ENCODE results near the gene PLPPR2.
"Not testable (repeated sequence)": the region's sequence is repeated elsewhere in the genome, so short reads cannot be mapped to it uniquely, and the experiment has no call there.

PLPPR2 gene

DNA sequence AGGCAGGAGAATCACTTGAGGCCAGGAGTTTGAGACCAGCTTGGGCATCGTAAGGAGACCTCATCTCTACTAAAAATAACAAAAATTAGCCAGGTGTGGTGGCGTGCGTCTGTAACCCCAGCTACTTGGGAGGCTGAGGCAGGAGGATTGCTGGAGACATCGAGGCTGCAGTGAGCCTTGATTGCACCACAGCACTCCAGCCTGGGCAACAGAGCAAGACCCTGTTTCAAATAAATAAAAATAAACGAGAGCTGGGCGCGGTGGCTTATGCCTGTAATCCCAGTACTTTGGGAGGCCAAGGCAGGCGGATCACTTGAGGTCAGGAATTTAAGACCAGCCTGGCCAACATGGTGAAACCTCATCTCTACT, 15.1 kb upstream of the PLPPR2 start:
- DNase-seq (ENCODE audit: low read depth, low spot score), result not testable (repeated sequence)

DNA sequence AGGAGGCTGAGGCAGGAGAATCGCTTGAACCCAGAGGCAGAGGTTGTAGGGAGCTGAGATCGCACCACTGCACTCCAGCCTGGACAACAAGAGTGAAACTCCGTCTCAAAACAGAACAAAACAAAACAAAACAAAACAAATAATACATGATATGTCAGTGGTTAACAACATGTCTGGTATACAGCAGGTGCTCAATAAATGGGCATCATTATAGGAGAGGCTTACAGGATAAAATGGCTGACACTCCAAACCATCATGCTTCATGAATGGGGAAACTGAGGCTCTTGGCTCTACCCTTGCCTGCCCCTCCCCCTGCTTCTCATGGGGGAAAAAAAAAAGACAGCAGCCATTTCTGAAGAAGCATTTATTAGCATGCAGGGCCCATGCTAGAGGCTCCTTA, 12.8 kb upstream of the PLPPR2 start:
- DNase-seq (ENCODE audit: low read depth, low spot score), result no peak

DNA sequence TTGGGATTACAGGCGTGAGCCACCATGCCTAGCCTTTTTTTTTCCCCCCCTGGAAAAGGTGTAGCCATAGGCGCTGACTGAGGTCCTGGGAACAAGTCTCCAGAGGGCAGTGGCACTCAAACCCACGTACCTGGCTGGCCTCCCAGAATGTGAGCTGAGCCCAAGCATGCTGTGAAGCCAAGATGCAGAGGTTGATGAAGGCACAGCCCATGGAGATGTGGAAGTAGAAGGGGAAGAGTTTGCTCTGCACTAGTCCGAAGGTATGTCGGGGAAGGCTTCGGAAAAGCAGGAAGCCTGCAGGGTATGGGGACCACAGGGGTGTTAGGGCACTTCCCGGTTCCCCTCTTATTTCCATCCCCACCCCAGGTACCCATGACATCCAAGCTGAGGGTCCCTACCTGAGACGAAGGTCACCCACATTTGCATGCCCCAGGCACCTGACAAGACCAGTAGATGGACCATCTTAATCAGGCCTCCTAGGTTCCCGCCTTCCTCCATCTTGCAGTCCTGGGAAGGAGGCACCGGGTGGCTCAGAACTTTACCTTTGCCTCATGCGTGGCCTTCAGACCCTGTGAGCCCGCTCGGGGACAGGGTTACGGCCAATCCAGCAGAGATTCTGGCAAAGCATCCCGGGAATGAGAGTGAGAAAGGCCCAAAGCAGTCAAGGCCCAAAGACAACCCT, 10.0 kb upstream of the PLPPR2 start:
- DNase-seq (ENCODE audit: low read depth, low spot score), result no peak

DNA sequence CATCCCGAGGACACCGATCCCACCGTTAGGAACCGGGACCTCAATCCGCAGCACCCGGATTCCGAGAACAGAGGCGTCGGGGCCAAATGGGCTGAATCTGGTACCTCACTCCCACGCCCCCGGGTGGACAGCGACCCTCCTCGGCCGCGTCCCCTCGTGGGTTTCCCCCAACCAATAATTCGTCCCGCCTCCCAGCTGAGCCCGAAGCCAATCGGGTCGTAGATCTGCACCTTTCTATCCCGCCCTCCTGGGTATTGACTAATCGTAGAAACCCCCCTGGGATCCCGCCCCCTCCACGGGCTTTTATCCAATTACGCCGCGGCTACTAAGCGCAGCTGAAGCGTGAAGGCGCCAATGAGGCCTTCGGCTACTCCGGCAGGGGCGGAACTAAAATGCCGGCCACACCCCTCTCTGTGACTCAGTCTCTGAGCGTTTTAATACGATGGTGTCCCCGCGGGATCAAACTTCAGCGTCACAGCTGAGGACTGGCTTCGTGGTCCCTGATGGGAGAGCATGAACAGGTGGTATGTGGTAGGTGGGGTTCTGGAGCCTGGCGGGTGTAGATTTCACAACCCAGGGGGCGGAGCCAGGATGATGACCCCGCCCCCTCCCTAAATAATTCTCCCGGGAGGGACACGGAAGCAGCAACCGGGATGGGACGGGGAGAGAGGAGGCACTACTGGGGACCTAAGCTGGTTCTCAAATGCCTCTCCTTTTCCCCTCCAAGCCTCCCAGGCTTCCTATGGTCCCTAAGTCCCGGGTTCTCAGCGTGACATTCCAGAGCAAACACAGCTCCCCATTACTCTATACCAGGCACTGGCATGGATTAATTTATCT, 8.9 kb upstream of the PLPPR2 start, which contains the start of the genes CCDC159 and TMEM205:
TSS of gene CCDC159 (plus strand) at position 416 of the 837 bp plus-strand sequence. CDS start at position 504, 88 bp downstream.
TSS of gene TMEM205 (minus strand) at position 165 of the 837 bp plus-strand sequence. CDS start 649 bp downstream, outside the sequence.
- peak; percentile 99 for DNase-seq (ENCODE audit: low read depth, low spot score)

DNA sequence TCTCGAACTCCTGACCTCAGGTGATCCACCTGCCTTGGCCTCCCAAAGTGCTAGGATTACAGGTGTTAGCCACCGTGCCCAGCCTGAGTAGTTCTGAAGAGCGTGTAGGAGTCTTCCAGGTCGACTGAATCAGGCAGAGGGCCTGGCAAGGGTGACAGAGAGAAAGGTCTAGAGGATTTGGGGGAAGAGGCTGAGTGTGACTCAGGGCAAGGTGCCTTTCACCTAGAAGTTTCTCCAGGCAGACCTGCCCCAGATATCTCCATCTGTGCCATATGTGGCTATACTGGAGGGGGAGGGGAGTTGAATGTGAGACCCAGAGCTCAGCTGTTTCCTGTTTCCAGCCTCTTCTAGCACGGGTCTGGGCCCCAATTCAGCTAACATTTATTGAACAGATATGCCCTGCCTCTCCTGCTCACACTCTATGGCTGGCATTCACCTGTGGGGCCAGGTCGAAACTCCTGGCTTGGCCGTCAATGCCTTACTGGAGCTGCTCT, 7.6 kb upstream of the PLPPR2 start:
- DNase-seq (ENCODE audit: low read depth, low spot score), result no peak

DNA sequence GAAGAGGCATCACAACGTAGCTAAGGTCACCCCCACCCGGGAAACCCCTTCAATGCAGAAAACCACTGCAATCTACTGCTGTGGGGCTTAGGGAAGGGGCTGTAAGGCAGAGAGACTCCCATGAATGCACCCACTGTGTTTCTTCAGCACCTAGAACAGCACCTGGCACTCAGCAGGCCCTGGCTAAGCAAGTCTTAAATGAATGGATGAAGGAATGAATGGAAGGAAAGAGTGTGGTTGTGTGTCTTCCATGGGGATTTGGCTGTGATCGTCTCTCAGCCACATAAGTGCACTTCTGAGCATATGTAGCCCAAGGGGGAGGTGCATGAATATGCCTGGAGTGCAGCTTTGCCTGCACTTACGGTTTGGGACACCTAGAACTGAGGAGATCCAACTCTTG, 6.1 kb upstream of the PLPPR2 start:
- no peak for DNase-seq (ENCODE audit: low read depth, low spot score)

DNA sequence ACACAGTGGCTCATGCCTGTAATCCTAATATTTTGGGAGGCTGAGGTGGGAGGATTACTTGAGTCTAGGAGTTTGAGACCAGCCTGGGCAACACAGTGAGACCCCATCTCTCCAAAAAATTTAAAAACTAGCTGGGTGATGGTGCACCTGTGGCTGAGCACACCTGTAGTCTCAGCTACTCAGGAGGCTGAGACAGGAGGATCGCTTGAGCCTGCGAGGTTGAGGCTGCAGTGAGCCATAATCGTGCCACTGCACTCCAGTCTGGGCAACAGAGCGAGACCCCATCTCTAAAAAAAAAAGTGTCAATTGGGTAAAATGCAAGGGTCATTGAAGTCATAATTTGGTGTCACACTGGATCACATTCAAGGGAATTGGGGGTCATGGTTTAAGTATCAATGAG, 1.1 kb upstream of the PLPPR2 start:
- not testable (repeated sequence) for DNase-seq (ENCODE audit: low read depth, low spot score)

DNA sequence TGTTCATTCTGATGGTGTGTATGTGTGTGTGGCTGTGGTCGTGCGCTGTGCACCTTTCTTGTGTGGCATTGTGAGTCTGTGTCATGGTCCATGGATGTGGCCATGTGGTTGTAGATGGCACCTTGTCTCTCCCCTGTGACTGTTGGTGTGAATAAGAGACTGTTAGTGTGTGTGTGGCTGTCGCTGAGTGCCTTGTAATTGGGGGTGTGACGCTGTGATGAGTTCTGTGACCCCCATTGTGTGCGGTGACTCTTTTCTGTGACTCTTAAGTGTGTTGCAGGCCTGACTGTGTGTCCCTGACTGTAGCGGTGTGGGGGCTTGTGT, 804 bp downstream of the PLPPR2 start:
- DNase-seq (ENCODE audit: low read depth, low spot score), result no peak

DNA sequence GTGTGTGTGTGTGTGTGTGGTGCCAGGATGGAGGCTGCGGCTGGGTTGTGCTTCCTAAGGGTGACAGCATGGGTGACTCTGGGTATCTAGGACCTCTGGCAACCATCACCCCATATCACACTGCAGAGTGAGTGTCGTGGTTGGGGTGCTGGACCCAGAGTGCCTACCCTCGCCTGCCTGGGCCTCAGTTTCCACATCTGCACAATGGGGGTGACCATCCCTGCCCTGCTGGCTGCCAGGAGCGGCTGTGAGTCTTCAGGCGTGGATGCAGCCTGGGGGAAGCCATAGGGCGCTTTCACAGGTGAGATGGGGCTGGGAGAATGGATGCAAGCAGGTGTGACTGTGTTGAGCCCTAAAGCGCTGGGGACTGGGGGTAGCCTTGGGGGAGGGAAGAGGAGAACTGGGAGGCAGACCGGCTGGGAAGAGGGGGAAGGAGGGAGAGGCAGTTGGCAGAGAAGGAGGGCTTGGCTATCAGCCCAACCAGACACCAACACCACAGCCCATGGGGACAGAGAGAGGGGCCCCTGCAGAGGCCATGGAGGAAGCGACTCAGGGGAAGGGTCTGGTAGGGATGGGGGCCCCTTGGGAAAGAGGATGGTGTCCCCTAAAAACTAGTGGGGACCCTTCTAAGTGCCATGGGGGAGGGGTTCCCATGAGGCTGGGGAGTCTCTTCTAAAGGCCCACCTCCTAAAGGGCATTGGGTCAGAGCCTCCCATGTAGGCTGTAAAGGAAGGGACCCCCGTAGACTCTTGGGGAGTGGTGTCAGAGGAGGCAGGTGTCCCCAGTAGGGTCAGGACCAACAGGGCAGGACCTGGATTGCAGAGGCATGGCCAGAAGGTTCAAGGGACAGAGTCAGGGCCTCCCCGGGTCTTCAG, 1.7 kb downstream of the PLPPR2 start:
- no peak for DNase-seq (ENCODE audit: low read depth, low spot score)

DNA sequence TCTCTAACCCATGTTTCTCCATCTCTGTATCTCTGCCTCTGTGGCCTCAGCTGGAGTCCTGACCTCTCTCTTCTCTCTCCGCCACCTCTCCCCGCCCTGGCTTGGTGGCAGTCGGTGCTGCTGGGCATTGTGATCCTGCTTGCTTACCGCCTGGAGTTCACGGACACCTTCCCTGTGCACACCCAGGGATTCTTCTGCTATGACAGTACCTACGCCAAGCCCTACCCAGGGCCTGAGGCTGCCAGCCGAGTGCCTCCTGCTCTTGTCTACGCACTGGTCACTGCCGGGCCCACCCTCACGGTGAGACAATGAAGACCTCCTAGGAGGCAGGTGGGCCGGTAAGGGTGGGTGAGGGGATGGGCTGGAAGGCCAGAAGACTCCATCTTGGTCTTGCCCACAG, 4.2 kb downstream of the PLPPR2 start:
- no peak for DNase-seq (ENCODE audit: low read depth, low spot score)

DNA sequence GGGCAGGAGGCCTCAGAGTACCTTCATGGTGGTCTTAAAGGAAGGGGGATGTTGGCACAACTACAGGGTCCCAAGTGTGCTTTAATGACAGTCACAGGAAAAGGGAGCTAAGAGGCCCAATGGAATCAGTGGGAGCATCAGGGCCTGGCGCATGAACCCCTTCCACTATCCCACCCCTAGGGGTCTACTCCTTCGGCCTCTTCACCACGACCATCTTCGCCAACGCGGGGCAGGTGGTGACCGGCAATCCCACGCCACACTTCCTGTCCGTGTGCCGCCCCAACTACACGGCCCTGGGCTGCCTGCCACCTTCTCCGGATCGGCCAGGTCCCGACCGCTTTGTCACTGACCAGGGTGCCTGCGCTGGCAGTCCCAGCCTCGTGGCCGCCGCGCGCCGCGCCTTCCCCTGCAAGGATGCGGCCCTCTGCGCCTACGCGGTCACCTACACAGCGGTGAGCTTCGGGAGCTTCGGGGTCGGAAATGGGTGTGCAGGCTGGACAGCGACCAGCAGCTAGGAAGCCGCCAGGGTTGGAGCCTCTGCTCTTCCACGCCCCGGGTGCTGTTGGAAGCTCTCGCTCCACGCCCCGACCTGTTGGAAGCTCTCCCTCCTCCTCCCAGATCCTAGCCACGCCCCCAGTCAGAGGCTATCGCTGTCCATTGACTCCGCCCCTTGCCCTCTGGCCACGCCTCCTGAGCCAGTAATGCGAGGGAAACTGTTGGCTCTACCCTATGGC, 6.0 kb downstream of the PLPPR2 start:
- DNase-seq (ENCODE audit: low read depth, low spot score), result peak; percentile 97

DNA sequence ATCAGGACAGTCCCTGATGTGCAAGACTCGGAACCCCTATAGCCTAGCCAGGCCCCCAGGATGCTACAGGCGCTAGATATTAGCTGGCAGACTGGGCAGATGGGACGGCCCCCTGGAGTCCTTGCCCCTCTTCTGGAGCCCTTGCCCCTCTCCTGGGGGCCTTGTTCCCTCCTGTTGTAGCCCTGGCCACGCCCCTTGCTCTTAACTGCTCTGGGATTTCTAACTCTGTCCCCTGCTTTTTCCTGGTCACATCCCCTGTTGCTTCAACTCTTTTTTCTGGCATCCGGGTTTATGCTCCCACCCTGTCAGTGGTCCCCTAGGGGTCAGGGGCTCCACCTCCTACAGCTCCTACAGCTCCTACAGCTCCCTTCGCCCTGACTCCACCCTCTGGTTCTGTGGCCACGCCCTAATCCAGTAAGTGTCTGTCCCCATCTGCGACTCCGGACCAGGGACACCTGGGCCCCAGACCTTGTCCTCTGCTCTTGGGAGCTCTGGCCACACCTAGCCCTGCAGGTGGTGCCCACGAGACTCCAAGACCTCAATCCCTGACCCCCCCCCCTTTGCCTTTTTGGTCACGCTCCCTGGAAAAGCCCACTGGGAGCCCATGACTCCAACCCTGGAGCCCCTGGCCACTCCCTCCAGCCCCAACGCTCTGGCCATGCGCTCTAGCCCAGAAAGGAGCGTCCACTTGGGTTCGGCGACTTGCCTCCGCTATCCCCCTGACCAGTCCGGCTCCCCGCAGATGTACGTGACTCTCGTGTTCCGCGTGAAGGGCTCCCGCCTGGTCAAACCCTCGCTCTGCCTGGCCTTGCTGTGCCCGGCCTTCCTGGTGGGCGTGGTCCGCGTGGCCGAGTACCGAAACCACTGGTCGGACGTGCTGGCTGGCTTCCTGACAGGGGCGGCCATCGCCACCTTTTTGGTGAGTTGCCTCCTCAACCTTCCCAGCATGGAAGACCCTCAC, 6.8 kb downstream of the PLPPR2 start:
- DNase-seq (ENCODE audit: low read depth, low spot score), result no peak

DNA sequence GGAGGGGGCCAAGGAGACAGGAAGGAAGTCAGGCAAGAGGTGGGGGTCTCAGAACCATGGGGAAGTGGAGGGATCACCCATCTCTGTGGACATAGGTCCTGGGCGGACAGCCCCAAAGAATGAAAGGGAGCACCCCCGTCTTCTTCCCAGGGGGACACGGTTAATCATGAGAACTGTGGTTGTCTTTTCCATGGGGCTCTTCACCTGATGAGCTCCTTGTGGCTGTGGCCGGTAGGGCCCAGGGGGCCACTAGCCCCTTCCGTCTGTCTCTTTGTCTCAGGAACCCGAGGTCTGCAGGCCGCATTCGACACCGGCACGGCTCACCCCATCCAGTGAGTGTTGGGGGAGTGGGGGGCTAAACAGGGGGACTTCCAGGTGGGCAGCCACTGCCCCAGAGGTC, 8.6 kb downstream of the PLPPR2 start:
- DNase-seq (ENCODE audit: low read depth, low spot score), result no peak

DNA sequence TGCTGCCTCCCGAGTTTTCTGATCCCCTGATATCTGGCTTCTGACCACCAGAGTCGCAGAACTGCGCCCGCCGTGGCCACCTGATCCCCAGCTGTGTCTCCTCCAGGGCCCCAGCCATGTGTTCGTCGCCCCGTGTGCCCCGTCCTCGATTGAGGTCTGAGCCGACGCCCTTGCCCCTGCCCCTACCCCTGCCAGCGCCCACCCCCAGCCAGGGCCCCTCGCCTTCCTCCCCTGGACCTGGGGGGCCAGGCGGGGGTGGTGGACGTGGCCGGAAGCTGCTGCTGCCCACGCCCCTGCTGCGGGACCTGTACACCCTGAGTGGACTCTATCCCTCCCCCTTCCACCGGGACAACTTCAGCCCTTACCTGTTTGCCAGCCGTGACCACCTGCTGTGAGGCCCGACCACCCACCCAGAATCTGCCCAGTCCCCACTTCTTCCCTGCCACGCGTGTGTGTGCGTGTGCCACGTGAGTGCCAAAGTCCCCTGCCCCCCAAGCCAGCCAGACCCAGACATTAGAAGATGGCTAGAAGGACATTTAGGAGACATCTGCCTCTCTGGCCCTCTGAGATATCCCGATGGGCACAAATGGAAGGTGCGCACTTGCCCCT, 9.2 kb downstream of the PLPPR2 start:
- no peak for DNase-seq (ENCODE audit: low read depth, low spot score)

DNA sequence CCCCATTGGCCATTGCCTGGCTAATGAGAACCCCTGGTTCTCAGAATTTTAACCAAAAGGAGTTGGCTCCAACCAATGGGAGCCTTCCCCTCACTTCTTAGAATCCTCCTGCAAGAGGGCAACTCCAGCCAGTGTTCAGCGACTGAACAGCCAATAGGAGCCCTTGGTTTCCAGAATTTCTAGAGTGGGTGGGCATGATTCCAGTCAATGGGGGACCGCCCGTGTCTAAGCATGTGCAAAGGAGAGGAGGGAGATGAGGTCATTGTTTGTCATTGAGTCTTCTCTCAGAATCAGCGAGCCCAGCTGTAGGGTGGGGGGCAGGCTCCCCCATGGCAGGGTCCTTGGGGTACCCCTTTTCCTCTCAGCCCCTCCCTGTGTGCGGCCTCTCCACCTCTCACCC, 9.7 kb downstream of the PLPPR2 start:
- DNase-seq (ENCODE audit: low read depth, low spot score), result no peak

DNA sequence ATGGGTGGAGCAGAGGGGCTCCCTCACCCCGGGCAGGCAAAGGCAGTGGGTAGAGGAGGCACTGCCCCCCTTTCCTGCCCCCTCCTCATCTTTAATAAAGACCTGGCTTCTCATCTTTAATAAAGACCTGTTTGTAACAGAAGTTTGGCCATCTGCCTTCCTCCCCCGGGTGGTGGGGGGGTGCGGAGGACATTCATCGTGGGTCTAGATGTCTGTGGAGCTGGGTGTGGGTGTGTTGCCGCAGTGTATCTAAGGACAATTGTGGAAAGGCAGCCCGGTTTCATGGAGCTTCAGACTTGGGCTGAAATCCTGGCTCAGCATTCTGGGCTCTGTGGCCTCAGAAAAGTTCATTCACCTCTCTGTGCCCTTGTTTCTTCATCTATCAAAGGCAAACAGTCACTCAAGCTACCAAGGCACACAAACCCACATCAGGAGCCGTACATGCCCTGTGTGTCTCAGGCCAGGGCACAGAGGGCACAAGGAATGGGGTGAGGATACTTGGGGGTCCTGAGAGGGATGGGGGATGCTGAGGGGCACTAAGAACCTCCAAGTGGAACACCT, 10.4 kb downstream of the PLPPR2 start:
- no peak for DNase-seq (ENCODE audit: low read depth, low spot score)

DNA sequence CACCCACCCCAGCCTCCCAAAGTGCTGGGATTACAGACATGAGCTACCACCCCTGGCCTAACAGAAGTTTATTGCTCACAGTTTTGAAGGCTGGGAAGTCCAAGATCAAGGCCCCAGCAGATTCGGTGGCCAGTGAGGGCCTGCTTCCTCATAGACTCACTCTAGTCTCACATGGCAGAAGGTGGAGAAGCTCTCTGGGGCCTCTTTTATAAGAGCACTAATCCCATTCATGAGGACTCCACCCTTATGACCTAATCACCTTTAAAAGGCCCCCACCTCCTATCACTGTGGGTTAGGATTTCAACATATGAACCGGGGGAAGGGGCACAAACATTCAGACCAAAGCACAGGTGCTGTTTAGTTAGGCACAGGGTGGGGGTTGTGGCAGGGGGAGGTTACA, 12.3 kb downstream of the PLPPR2 start:
- no peak for DNase-seq (ENCODE audit: low read depth, low spot score)

DNA sequence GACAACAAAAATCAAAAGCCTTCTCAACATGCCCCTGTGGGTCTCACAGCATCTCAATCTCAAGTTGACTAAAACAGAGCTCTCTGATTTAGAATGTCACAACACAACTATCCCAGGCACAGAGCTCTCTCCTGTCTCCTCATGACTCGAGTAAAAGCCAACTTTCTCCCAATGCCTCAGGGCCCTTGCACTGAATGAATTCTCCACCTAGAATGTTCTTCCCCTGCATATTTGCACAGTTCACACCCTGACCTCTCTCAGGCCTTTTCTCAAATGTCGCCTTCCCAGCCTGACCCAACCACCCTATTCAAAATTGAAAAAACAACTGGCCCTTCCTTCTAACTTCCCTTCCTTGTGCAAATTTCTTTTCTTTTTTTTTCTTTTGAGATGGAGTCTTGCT, 15.5 kb downstream of the PLPPR2 start:
- no peak for DNase-seq (ENCODE audit: low read depth, low spot score)

DNA sequence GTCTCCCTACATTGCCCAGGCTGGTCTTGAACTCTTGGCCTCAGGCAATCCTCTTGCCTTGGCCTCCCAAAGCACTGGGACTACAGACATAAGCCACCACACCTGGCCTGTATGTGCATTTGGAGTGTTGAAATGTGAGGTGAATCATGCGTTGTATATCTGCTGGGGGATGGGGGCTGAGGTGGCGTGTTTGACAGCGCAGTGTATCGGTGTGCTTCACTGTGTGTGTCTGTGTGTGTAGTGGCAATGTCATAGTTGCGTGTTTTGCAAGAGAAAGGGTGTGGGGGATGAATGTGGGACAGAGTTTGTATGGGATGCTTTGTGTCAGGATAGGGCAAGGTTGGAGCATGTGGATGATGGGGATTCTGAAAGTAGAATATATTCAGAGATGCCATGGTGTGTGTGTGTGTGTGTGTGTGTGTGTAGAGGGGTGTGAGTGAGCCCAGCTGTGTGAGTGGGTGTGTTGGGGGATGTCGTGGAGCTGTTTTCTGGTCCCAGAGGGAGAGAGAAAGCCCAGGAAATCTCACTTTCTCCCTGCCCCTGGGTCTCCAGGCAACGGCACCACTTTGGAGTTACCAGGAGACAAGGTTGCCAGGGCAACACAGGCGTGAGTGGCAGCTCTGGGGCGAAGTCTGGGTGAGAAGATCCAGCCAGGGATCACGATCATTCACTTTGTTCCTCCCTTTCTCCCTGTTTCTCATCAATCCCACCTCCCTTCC, 18.1 kb downstream of the PLPPR2 start:
- DNase-seq (ENCODE audit: low read depth, low spot score), result peak; percentile 59

All from ELF-1 (cell line).